ENCODE measurements around the gene SANBR.
"Not testable (repeated sequence)": the region's sequence is repeated elsewhere in the genome, so short reads cannot be mapped to it uniquely, and the experiment has no call there.

SANBR gene

DNA sequence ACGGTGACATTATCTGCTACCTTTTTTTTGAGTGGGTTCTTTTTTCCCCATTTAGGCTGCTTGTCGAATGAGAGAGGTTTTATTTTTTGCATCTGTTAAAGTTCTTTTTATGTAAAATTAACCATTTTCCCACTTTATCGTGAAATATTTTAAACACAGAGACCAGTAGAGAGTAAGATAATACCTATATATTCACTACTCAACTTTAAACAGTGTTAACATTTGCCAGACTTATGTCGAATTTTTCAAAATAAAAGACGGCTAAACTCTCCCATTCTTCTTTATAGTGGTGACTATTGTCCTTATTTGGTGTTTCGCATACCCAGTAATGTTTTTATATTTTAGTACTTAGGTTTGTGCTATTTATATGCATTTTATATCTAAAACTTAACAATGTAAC lies 46.9 kb upstream of the SANBR start:
- TF ChIP-seq CTCF (IDR thresholded peaks at IDR 0.05): no peak
- no peak for DNase-seq (ENCODE audit: low spot score)
- H3K27ac ChIP-seq: peak overlapping the region in 1 of 2 donors; percentile 96
- peak overlapping the region; percentile 90 for H3K4me3 ChIP-seq

GRCh38 chr2:61021228-61021660 lies 44.4 kb upstream of the SANBR start:
- TF ChIP-seq CTCF (IDR thresholded peaks at IDR 0.05): no peak
- DNase-seq (ENCODE audit: low spot score): no peak
- Histone ChIP-seq H3K4me3 (no peak overlapping the region), H3K27ac (no peak overlapping the region)

- DNase-seq (ENCODE audit: low spot score): no peak
- H3K27ac ChIP-seq: no peak overlapping the region
- H3K4me3 ChIP-seq: no peak overlapping the region
- TF ChIP-seq CTCF (IDR thresholded peaks at IDR 0.05): no peak
These were observed 42.0 kb upstream of the SANBR start for GRCh38 chr2:61023670-61024069.

DNA sequence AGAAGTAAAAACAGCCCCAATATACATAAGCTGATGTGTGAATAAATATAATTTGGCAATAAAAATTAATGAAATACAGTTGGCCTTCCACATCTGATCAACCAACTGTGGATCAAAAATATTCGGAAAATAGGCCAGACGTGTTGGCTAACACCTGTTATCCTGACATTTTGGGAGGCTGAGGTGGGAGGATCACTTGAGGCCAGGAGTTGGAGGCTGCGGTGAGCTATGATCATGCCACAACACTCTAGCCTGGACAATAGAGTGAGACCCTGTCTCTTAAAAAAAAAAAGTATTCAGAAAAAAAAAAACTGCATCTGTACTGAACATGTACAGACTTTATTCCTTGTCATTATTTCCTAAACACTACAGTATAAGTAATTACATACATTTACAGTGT lies 36.1 kb upstream of the SANBR start:
- Histone ChIP-seq H3K4me3 (no peak overlapping the region), H3K27ac (no peak overlapping the region)
- DNase-seq (ENCODE audit: low spot score): no peak
- no peak for TF ChIP-seq CTCF (IDR thresholded peaks at IDR 0.05)

GRCh38 chr2:61034592-61034991 lies 31.1 kb upstream of the SANBR start:
- not testable (repeated sequence) for H3K27ac ChIP-seq; DNase-seq (ENCODE audit: low spot score); H3K4me3 ChIP-seq

GRCh38 chr2:61036643-61037042 lies 29.0 kb upstream of the SANBR start:
- H3K4me3 ChIP-seq; H3K27ac ChIP-seq; DNase-seq (ENCODE audit: low spot score): not testable (repeated sequence)

DNA sequence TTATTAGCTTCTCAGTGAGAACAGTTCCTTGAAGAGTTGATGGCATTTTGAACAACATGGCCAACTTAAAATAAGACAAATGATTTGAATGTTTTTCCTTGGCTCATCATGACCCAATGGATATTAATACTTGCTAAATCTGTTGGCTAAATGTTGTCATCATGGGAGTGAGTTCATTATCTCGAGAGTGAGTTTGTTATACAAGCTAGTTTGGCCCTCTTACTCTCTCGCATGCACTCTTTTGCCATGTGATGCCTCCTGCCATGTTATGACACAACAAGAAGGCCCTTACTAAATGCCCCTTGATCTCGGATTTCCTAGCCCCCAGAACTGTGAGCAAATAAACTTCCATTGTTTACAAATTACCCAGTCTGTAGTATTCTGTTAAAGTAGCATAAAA lies 22.9 kb upstream of the SANBR start:
- Histone ChIP-seq H3K27ac (peak overlapping the region in 1 of 2 donors; percentile 52), H3K4me3 (no peak overlapping the region)
- TF ChIP-seq CTCF (IDR thresholded peaks at IDR 0.05): no peak
- no peak for DNase-seq (ENCODE audit: low spot score)

GRCh38 chr2:61044636-61045035 lies 21.0 kb upstream of the SANBR start:
- no peak for DNase-seq (ENCODE audit: low spot score)

More at GRCh38 chr2:61044636-61045035, 21.0 kb upstream of the SANBR start:
- H3K4me3 ChIP-seq: no peak overlapping the region
- no peak overlapping the region for H3K27ac ChIP-seq
- no peak for TF ChIP-seq CTCF (IDR thresholded peaks at IDR 0.05)
